Stimulated activated effector memory CD8-positive, alpha-beta T cell treated with anti-CD3 and anti-CD28 coated beads, Interleukin-12 subunit alpha, Interleukin-12 subunit beta, amount 100 ng/mL, for 72 hours (primary cell): ENCODE data around the gene GBP4.
"Not testable (repeated sequence)": the region's sequence is repeated elsewhere in the genome, so short reads cannot be mapped to it uniquely, and the experiment has no call there.

Experiments used
- ATAC-seq: fragments of 150-1000 bp; cut with Tn5 transposase; 2 replicates; pipeline ENCODE4 v1.10.0; 2021
- DNase-seq, 2 donors: peaks; one replicate each; pipeline ENCODE4 v3.0.0; 2021 to 2022; ENCODE audit warnings: low spot score in 2 of 2
- H3K27ac Mint-ChIP-seq: one replicate; pipeline ENCODE4 v1.8.0; 2022; ENCODE audit warnings: mild to moderate bottlenecking, mixed read lengths
- H3K36me3 Mint-ChIP-seq: one replicate; pipeline ENCODE4 v1.8.0; 2022; ENCODE audit warnings: mild to moderate bottlenecking, mixed read lengths
- H3K4me1 Mint-ChIP-seq: one replicate; pipeline ENCODE4 v1.8.0; 2022; ENCODE audit warnings: mixed read lengths
- H3K4me3 Mint-ChIP-seq: one replicate; pipeline ENCODE4 v1.8.0; 2022; ENCODE audit warnings: mild to moderate bottlenecking, mixed read lengths
- H3K9me3 Mint-ChIP-seq: one replicate; pipeline ENCODE4 v1.8.0; 2022; ENCODE audit warnings: mixed read lengths

Gene GBP4

DNA sequence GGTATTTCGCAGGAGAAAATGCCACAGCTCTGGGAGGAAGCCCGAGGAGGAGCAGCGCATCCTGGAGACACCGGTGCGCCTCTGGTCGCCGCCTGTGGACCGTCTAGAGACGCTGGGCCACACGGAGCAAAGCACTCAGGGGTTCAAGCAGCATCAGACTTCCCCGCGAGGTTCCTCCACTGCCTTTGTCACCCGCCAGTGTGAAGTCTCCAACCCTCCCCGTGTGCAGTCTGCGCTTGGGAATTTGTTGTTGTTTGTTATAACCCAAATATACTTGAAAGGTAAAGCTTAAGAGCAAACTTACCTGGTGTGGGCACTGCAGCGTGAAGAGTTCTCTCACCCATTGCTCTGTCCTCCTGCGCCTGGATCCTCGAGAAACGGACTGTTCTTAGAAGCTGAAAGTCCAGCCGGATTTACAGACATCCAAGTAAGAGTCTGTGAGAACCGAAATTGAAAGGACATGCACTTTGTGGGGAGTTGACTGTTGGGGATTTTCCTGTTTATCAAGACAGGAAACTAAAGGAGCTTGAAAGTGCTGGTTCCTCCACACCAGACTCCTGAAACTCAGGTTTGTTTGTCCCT, at the start of gene GBP4:
GBP4 (minus strand) TSS at position 452 of the 582 bp plus-strand sequence; CDS start at position 344, 108 bp downstream.
- DNase-seq (peak; percentile 19 to 70), ATAC-seq (peak; percentile 79)
- peak within 1 kb of the TSS; percentile 89 for H3K4me3 Mint-ChIP-seq
- peaks cover 25% of the 10 kb centered on the region for H3K36me3 Mint-ChIP-seq
- H3K4me1 Mint-ChIP-seq, result peaks cover 62% of the 10 kb centered on the region
- H3K27ac Mint-ChIP-seq, result peak within 1 kb of the TSS; percentile 97
- no peaks in the 10 kb centered on the region for H3K9me3 Mint-ChIP-seq

DNA sequence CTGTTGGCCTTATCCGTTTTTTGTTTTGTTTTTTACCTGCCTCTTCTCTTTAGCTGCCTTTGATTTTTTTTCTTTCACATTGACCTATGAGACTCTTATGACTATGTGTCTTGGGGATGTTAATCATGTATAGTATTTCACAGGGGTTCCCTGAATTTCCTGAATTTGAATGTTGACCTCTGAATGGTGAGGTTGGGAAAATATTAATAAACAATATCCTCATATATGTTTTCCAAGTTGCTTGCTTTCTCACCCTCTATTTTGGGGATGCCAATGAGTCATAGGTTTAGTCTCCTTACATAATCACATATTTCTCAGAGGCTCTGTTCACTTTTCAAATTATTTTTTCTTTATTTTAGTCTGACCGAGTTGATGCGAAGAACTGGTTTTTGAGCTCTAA, 44.3 kb upstream of the GBP4 start:
- Mint-ChIP-seq H3K9me3 (peaks cover 26% of the 10 kb centered on the region), H3K4me3 (no peak overlapping the region), H3K27ac (no peak overlapping the region), H3K4me1 (peaks cover 22% of the 10 kb centered on the region), H3K36me3 (peaks cover 20% of the 10 kb centered on the region)
- ATAC-seq (no peak), DNase-seq (no peak)

GRCh38 chr1:89221341-89221740, 22.6 kb upstream of the GBP4 start:
- DNase-seq (no peak), ATAC-seq (no peak)
- H3K27ac Mint-ChIP-seq, result no peak overlapping the region
- peaks cover 4% of the 10 kb centered on the region for H3K9me3 Mint-ChIP-seq
- no peak overlapping the region for H3K4me3 Mint-ChIP-seq
- no peaks in the 10 kb centered on the region for H3K4me1 Mint-ChIP-seq
- no peaks in the 10 kb centered on the region for H3K36me3 Mint-ChIP-seq

- H3K4me1 Mint-ChIP-seq, DNase-seq, ATAC-seq, H3K27ac Mint-ChIP-seq, H3K4me3 Mint-ChIP-seq, H3K36me3 Mint-ChIP-seq, H3K9me3 Mint-ChIP-seq: not testable (repeated sequence)
Measured at GRCh38 chr1:89219851-89220250, 21.1 kb upstream of the GBP4 start.

DNA sequence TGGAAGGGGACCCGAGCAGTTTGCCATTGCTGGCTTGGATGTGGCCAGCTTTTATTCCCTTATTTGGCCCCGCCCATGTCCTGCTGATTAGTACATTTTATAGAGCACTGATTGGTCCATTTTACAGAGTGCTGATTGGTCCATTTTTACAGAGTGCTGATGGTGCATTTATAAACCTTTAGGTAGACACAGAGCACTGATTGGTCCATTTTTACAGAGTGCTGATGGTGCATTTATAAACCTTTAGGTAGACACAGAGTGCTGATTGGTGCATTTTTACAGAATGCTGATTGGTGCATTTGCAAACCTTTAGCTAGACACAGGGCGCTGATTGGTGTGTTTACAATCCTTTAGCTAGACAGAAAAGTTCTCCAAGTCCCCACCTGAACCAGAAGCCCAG, 20.2 kb upstream of the GBP4 start:
- H3K4me1 Mint-ChIP-seq, DNase-seq, H3K36me3 Mint-ChIP-seq, H3K4me3 Mint-ChIP-seq, H3K9me3 Mint-ChIP-seq, ATAC-seq, H3K27ac Mint-ChIP-seq: not testable (repeated sequence)

DNA sequence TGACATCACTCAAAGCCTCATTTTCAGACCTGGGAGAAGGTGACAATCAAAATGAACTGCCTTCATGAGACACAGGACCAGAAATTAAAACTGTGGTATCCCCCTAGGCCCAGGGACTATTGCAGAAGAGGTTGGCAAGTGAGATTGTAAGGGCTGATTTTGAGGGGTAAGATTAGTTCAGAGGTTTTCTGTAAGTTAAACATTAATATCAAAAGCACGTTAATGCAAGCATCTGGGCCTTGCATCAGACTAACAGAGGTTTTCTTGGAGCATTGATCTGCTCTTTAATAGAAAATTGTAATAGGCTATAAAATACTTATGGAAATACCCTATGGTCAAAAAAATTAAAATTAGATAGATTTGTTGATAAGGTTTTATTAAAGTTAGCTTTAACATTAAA, 14.6 kb upstream of the GBP4 start:
- Mint-ChIP-seq H3K36me3 (no peaks in the 10 kb centered on the region), H3K9me3 (peaks cover 10% of the 10 kb centered on the region), H3K4me1 (peaks cover 4% of the 10 kb centered on the region), H3K4me3 (no peak overlapping the region), H3K27ac (no peak overlapping the region)
- DNase-seq, result no peak
- no peak for ATAC-seq

GRCh38 chr1:89211035-89211634, 12.4 kb upstream of the GBP4 start:
- peaks cover 8% of the 10 kb centered on the region for H3K4me1 Mint-ChIP-seq
- no peaks in the 10 kb centered on the region for H3K36me3 Mint-ChIP-seq

DNA sequence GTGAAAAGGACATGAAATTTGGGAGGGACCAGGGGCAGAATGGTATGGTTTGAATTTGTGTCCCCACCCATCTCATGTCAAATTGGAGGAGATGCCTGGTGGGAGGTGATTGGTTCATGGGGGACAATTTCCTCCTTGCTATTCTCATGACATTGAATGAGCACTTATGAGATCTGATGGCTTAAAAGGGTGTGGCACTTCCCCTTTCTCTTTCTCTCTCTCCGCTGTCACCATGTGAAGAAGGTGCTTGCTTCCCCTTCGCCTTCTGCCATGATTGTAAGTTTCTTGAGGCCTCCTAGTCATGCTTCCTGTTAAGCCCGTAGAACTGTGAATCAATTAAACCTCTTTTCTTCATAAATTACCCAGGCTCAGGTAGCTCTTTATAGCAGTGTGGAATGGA, 7.6 kb upstream of the GBP4 start:
- ATAC-seq (no peak), DNase-seq (no peak)
- Mint-ChIP-seq H3K4me1 (peaks cover 29% of the 10 kb centered on the region), H3K4me3 (no peak overlapping the region), H3K36me3 (no peaks in the 10 kb centered on the region), H3K9me3 (peaks cover 18% of the 10 kb centered on the region), H3K27ac (no peak overlapping the region)

More at GRCh38 chr1:89211035-89211634, 12.4 kb upstream of the GBP4 start:
- H3K4me3 Mint-ChIP-seq, result no peak overlapping the region
- H3K27ac Mint-ChIP-seq, result no peak overlapping the region
- DNase-seq (no peak), ATAC-seq (no peak)
- peaks cover 12% of the 10 kb centered on the region for H3K9me3 Mint-ChIP-seq

DNA sequence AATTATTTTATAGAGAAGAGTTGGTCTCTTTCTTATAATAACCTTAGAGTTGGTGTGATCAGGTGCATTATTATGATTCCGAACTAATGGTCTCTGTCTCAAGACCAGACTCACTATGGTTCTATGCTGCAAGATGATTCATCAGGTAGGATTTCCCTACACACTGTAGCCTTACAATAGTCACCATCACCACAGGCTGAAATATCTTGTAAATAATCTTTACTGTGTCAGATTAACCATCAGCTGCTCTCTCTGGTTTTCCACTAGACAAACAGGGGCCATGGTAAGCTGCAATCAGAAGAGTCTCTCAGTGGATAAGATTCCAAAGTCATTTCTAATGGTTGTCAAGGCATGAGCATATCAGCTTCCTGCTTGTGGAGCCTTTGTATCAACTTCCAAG, 4.4 kb upstream of the GBP4 start:
- H3K4me1 Mint-ChIP-seq, result peaks cover 46% of the 10 kb centered on the region

GRCh38 chr1:89201106-89201794, 2.5 kb upstream of the GBP4 start:
- peaks cover 7% of the 10 kb centered on the region for H3K36me3 Mint-ChIP-seq
- ATAC-seq, result peak; percentile 47
- peak overlapping the region; percentile 89 for H3K4me3 Mint-ChIP-seq
- peak overlapping the region; percentile 97 for H3K27ac Mint-ChIP-seq
- peaks cover 58% of the 10 kb centered on the region for H3K4me1 Mint-ChIP-seq
- H3K9me3 Mint-ChIP-seq, result peaks cover 6% of the 10 kb centered on the region
- no peak for DNase-seq

More for the DNA sequence above, 4.4 kb upstream of the GBP4 start:
- H3K36me3 Mint-ChIP-seq, result no peaks in the 10 kb centered on the region
- H3K9me3 Mint-ChIP-seq, result peaks cover 8% of the 10 kb centered on the region
- H3K27ac Mint-ChIP-seq, result no peak overlapping the region
- ATAC-seq (peak; percentile 77), DNase-seq (no peak)
- no peak overlapping the region for H3K4me3 Mint-ChIP-seq

DNA sequence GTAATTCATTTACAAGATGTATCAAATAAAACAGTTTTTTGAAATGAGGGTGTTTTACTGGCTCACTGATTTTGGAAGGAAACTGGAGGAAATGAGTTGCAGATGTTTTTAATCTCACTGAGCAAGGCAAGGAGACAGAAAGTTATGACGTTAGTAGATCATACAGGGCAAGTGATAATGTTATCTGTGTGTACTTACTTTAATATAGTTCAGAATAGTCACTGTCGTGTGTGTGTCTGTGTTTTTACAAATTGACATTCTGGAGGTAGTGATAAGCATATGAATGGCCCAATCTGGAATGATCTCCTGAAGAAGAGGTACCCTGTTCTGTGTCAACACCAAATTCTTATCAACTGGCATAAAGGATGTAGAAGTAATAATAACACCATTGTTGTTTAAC, 1.9 kb upstream of the GBP4 start:
- Mint-ChIP-seq H3K9me3 (peaks cover 6% of the 10 kb centered on the region), H3K27ac (peak overlapping the region; percentile 97), H3K4me1 (peaks cover 58% of the 10 kb centered on the region), H3K4me3 (peak overlapping the region; percentile 89), H3K36me3 (peaks cover 12% of the 10 kb centered on the region)
- DNase-seq, result no peak
- peak; percentile 46 for ATAC-seq

DNA sequence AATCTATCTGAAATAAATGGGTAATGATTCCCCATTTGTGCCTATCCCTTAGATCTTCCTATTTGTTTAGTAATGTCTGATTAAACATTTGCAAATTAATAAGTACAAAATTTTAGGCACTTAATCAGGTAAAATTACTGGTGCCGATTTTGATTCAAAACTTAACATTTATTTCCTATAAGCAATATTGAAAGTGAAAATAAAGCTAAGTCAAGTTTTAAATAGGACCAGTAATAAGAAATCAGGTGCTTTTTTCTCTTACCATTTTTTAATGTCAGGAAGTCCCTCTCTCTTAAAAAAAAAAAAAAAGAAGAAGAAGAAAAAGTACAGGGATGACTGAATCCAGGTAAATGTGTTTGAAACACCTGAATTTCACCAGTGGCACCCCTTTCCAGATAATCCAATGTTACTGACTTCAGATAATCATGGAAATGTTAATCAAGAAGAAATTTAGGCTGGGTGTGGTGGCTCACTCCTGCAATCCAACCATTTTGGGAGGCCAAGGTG, 836 bp upstream of the GBP4 start:
- peak overlapping the region; percentile 97 for H3K27ac Mint-ChIP-seq
- no peak for ATAC-seq
- H3K9me3 Mint-ChIP-seq, result peaks cover 6% of the 10 kb centered on the region
- no peak for DNase-seq
- H3K36me3 Mint-ChIP-seq, result peaks cover 18% of the 10 kb centered on the region
- peaks cover 67% of the 10 kb centered on the region for H3K4me1 Mint-ChIP-seq
- H3K4me3 Mint-ChIP-seq, result peak overlapping the region; percentile 89

DNA sequence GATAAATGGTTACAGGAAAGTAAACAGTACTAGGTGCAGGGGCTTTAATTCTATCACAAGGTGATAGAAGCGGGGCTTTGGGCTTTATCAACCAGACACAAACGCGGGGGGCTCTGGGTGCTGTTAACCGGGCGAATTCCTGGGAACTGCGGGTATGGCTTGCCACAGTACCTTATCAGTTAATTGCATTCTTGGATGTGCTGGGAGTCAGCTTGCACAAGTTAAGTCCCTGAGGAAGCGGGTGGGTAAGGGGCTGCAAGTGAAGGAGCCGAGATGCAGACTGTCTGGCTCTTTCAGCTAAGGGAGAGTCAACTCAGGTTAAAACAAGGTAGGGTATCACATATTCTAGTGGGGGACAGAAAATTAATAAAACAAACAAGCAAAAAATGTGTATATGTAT, 661 bp downstream of the GBP4 start:
- ATAC-seq (peak; percentile 6), DNase-seq (peak in 1 of 2 donors; percentile 54)
- H3K36me3 Mint-ChIP-seq, result peaks cover 30% of the 10 kb centered on the region
- peak overlapping the region; percentile 97 for H3K27ac Mint-ChIP-seq
- peaks cover 65% of the 10 kb centered on the region for H3K4me1 Mint-ChIP-seq
- peak overlapping the region; percentile 89 for H3K4me3 Mint-ChIP-seq
- H3K9me3 Mint-ChIP-seq, result no peaks in the 10 kb centered on the region

DNA sequence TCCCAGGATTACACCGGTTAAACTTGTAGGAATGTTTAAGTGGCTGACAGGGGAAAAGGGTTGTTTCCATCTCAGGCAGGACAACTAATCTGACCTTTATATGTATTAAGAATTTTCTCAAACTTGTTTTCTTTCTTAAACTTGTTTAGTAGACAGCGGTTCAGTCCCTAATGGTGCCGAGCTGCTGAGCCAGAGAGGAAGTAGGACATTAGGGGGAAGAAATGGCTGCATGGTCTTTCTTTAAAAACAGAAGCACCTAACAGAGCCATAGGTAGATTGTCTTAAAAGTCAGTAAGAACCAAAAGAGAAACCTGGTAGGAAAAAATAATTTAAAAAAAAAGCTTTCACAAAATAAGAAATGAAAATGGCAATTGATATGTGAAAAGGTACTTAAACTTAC, 3.3 kb downstream of the GBP4 start:
- DNase-seq, result no peak
- Mint-ChIP-seq H3K9me3 (no peaks in the 10 kb centered on the region), H3K4me1 (peaks cover 45% of the 10 kb centered on the region), H3K27ac (peak overlapping the region; percentile 73), H3K4me3 (peak overlapping the region; percentile 89), H3K36me3 (peaks cover 52% of the 10 kb centered on the region)
- no peak for ATAC-seq

DNA sequence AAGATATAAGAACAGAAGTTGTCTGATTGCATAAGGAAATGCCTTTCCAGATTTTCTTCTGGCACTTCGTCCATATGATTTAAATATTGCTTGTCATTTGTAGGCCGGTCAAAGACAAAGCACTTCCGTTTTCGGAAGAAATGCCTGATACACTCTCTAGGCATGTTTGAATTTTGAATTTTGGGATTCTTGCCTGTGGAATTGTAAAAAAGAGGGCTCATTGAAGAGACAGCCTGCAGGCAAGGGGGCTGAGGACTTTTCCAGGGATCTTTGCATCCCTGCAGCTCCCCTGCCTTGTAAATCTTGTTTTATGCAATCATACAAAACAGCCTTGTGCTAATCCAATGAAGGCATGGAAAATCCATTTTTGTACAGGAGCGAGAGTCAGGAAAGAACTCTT, 7.4 kb downstream of the GBP4 start:
- Mint-ChIP-seq H3K9me3 (no peaks in the 10 kb centered on the region), H3K4me3 (no peak overlapping the region), H3K4me1 (peaks cover 17% of the 10 kb centered on the region), H3K36me3 (peaks cover 87% of the 10 kb centered on the region), H3K27ac (no peak overlapping the region)
- DNase-seq (no peak), ATAC-seq (no peak)

DNA sequence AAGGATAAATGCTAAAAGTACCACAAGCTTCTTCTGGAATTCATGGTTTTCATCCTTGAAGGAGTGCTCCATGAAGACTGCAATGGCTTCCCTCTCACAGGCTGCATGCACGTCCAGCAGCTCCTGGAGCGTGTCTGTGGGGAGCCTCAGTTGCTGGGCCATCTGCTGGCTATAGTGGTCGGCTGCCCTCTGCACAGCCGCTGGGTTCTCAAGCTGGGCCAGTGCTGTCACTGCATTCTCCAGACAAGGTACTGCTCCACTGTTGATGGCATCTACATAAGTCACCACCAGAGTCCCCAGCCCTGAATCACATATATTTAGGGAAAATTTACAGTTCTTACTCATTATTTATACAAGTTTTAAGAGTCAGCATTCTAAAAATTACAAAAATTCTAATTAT, 8.7 kb downstream of the GBP4 start:
- Mint-ChIP-seq H3K9me3 (no peaks in the 10 kb centered on the region), H3K4me3 (no peak overlapping the region), H3K4me1 (peaks cover 13% of the 10 kb centered on the region), H3K27ac (no peak overlapping the region), H3K36me3 (peaks cover 93% of the 10 kb centered on the region)
- DNase-seq (no peak), ATAC-seq (no peak)
